ENCODE data around the gene ATP2B3. TPM values are rescaled to one million over a fixed set of nuclear protein-coding genes. Genes with fewer than 3 reads are reported as not detected.

ATP2B3 gene
- polyA plus RNA-seq, 1 donor from 2014 or later: 5.3 TPM

DNA sequence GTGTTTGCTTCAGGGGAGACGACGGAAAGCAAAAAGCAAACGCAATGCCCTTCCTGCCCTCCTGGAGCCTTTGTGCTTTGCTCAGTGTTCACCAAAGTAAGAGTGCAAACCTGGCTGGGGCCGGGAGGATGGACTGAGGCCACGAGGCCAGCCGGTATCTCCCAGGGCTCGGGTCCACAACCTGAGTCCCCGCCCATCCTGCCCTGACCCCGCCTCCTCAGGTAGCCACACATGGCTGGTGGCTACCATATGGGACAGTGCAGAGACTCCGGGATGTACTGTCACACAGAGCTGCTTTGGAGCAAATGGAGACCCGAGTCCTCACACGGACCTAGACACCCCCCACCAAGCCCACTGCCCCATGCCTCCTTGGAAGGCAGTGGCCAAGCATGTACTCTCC is 4.8 kb downstream of the ATP2B3 start:
- Histone ChIP-seq H3K9me3 (ENCODE audit: low read length) (no peaks in the 10 kb centered on the region), H3K27me3 (ENCODE audit: insufficient read depth, low read depth, low read length) (peaks cover 11% of the 10 kb centered on the region), H3K4me2 (ENCODE audit: low read length) (no peak overlapping the region), H3K9me2 (ENCODE audit: insufficient read depth, low read length) (no peaks in the 10 kb centered on the region), H3K36me3 (ENCODE audit: insufficient read depth, low read length) (no peaks in the 10 kb centered on the region), H3K27ac (ENCODE audit: low read length) (no peak overlapping the region), H3K4me3 (ENCODE audit: low read length) (no peak overlapping the region), H3K9ac (ENCODE audit: low read length) (no peak overlapping the region), H3K79me2 (replicated peaks; ENCODE audit: insufficient read depth, low read length) (no peaks in the 10 kb centered on the region), H3F3A (ENCODE audit: insufficient read depth, low read length, poor library complexity, severe bottlenecking) (no peaks in the 10 kb centered on the region), H4K20me1 (ENCODE audit: insufficient read depth) (no peaks in the 10 kb centered on the region), H2AFZ (ENCODE audit: low read depth, low read length) (no peak overlapping the region)
- TF ChIP-seq TAF1 (IDR thresholded peaks at IDR 0.05; ENCODE audit: low read depth) (no peak), POLR2AphosphoS5 (IDR thresholded peaks at IDR 0.05) (no peak), RAD21 (conservative IDR thresholded peaks at IDR 0.05) (no peak), MXI1 (conservative IDR thresholded peaks at IDR 0.05; ENCODE audit: poor library complexity, severe bottlenecking) (no peak)

DNA sequence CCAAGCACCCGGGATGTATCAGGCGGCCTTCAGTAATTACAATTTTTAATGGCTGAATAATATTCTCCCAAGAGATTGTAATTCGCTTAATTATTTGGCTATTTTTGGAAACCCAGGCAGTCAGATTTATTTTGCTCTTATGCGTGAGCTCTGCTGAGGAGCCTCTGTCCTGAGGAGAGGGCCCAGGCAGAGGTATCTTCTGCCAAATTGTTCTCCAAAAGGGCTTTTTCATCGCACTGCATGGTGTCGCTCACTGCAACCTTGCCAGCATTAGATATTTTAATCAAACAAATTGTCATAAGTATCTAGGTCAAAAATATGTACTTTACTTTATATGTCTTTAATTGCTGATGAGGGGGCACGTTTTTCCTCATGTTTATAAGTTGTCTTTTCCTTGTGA is 5.8 kb downstream of the ATP2B3 start:
- no peaks in the 10 kb centered on the region for H3F3A ChIP-seq (ENCODE audit: insufficient read depth, low read length, poor library complexity, severe bottlenecking)
- no peak overlapping the region for H3K4me3 ChIP-seq (ENCODE audit: low read length)
- H3K9me3 ChIP-seq (ENCODE audit: low read length): no peaks in the 10 kb centered on the region
- H3K79me2 ChIP-seq (replicated peaks; ENCODE audit: insufficient read depth, low read length): no peaks in the 10 kb centered on the region
- no peak overlapping the region for H3K9ac ChIP-seq (ENCODE audit: low read length)
- no peak overlapping the region for H3K4me2 ChIP-seq (ENCODE audit: low read length)
- H4K20me1 ChIP-seq (ENCODE audit: insufficient read depth): no peaks in the 10 kb centered on the region
- H2AFZ ChIP-seq (ENCODE audit: low read depth, low read length): no peak overlapping the region
- H3K9me2 ChIP-seq (ENCODE audit: insufficient read depth, low read length): no peaks in the 10 kb centered on the region
- H3K36me3 ChIP-seq (ENCODE audit: insufficient read depth, low read length): no peaks in the 10 kb centered on the region
- TF ChIP-seq, protein P1, sequence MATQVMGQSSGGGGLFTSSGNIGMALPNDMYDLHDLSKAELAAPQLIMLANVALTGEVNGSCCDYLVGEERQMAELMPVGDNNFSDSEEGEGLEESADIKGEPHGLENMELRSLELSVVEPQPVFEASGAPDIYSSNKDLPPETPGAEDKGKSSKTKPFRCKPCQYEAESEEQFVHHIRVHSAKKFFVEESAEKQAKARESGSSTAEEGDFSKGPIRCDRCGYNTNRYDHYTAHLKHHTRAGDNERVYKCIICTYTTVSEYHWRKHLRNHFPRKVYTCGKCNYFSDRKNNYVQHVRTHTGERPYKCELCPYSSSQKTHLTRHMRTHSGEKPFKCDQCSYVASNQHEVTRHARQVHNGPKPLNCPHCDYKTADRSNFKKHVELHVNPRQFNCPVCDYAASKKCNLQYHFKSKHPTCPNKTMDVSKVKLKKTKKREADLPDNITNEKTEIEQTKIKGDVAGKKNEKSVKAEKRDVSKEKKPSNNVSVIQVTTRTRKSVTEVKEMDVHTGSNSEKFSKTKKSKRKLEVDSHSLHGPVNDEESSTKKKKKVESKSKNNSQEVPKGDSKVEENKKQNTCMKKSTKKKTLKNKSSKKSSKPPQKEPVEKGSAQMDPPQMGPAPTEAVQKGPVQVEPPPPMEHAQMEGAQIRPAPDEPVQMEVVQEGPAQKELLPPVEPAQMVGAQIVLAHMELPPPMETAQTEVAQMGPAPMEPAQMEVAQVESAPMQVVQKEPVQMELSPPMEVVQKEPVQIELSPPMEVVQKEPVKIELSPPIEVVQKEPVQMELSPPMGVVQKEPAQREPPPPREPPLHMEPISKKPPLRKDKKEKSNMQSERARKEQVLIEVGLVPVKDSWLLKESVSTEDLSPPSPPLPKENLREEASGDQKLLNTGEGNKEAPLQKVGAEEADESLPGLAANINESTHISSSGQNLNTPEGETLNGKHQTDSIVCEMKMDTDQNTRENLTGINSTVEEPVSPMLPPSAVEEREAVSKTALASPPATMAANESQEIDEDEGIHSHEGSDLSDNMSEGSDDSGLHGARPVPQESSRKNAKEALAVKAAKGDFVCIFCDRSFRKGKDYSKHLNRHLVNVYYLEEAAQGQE (IDR thresholded peaks at IDR 0.05; ENCODE audit: borderline replicate concordance): no peak
- TF ChIP-seq EP300 (conservative IDR thresholded peaks at IDR 0.05; ENCODE audit: poor library complexity, severe bottlenecking): no peak
- TF ChIP-seq EZH2 (IDR thresholded peaks at IDR 0.05; ENCODE audit: borderline replicate concordance, insufficient read depth, low read length, poor library complexity, severe bottlenecking): no peak
- TF ChIP-seq, protein P2, sequence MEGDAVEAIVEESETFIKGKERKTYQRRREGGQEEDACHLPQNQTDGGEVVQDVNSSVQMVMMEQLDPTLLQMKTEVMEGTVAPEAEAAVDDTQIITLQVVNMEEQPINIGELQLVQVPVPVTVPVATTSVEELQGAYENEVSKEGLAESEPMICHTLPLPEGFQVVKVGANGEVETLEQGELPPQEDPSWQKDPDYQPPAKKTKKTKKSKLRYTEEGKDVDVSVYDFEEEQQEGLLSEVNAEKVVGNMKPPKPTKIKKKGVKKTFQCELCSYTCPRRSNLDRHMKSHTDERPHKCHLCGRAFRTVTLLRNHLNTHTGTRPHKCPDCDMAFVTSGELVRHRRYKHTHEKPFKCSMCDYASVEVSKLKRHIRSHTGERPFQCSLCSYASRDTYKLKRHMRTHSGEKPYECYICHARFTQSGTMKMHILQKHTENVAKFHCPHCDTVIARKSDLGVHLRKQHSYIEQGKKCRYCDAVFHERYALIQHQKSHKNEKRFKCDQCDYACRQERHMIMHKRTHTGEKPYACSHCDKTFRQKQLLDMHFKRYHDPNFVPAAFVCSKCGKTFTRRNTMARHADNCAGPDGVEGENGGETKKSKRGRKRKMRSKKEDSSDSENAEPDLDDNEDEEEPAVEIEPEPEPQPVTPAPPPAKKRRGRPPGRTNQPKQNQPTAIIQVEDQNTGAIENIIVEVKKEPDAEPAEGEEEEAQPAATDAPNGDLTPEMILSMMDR (IDR thresholded peaks at IDR 0.05; ENCODE audit: poor library complexity, severe bottlenecking): no peak
- TF ChIP-seq RAD21 (conservative IDR thresholded peaks at IDR 0.05): no peak
- no peak for TF ChIP-seq POLR2AphosphoS5 (IDR thresholded peaks at IDR 0.05)
- TF ChIP-seq TAF1 (IDR thresholded peaks at IDR 0.05; ENCODE audit: low read depth): no peak
- TF ChIP-seq SMC3 (conservative IDR thresholded peaks at IDR 0.05; ENCODE audit: poor library complexity): no peak
- no peak for TF ChIP-seq MXI1 (conservative IDR thresholded peaks at IDR 0.05; ENCODE audit: poor library complexity, severe bottlenecking)
- H3K27ac ChIP-seq (ENCODE audit: low read length): no peak overlapping the region
- H3K27me3 ChIP-seq (ENCODE audit: insufficient read depth, low read depth, low read length): peaks cover 9% of the 10 kb centered on the region

DNA sequence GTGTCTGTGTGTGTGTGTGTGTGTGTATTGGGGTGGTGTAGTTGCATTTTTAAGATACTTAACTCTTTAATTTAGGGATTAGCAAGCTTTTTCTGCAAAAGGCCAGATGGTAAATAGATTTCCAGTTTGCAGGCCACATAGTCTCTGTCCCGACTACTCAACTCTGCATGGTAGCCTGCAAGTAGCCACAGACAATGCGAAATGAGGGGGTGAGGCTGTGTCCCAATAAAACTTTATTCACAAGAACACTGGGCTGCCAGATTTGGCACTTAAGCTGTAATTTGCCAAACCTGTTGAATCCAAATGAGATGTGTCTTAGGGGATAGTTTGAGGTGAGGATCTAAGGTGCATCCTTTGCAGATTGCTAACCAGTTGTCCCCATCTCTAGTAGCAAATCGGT is 6.8 kb downstream of the ATP2B3 start:
- Histone ChIP-seq H3K27me3 (ENCODE audit: insufficient read depth, low read depth, low read length) (no peaks in the 10 kb centered on the region), H3K27ac (ENCODE audit: low read length) (no peak overlapping the region), H3K4me2 (ENCODE audit: low read length) (no peak overlapping the region), H3K4me3 (ENCODE audit: low read length) (no peak overlapping the region), H3K9me2 (ENCODE audit: insufficient read depth, low read length) (no peaks in the 10 kb centered on the region), H2AFZ (ENCODE audit: low read depth, low read length) (no peak overlapping the region), H3K36me3 (ENCODE audit: insufficient read depth, low read length) (no peaks in the 10 kb centered on the region), H3K79me2 (replicated peaks; ENCODE audit: insufficient read depth, low read length) (no peaks in the 10 kb centered on the region), H3K9ac (ENCODE audit: low read length) (no peak overlapping the region), H3K9me3 (ENCODE audit: low read length) (no peaks in the 10 kb centered on the region), H4K20me1 (ENCODE audit: insufficient read depth) (no peaks in the 10 kb centered on the region), H3F3A (ENCODE audit: insufficient read depth, low read length, poor library complexity, severe bottlenecking) (no peaks in the 10 kb centered on the region)
- TF ChIP-seq EP300 (conservative IDR thresholded peaks at IDR 0.05; ENCODE audit: poor library complexity, severe bottlenecking) (no peak), EZH2 (IDR thresholded peaks at IDR 0.05; ENCODE audit: borderline replicate concordance, insufficient read depth, low read length, poor library complexity, severe bottlenecking) (no peak), RAD21 (conservative IDR thresholded peaks at IDR 0.05) (no peak), MXI1 (conservative IDR thresholded peaks at IDR 0.05; ENCODE audit: poor library complexity, severe bottlenecking) (no peak), SMC3 (conservative IDR thresholded peaks at IDR 0.05; ENCODE audit: poor library complexity) (no peak), POLR2AphosphoS5 (IDR thresholded peaks at IDR 0.05) (no peak), TAF1 (IDR thresholded peaks at IDR 0.05; ENCODE audit: low read depth) (no peak)
- TF ChIP-seq, protein P1 (IDR thresholded peaks at IDR 0.05; ENCODE audit: borderline replicate concordance): no peak
- TF ChIP-seq, protein P2 (IDR thresholded peaks at IDR 0.05; ENCODE audit: poor library complexity, severe bottlenecking): no peak

Measured in neural cell (in vitro differentiated cells).